IPS-20b (cell line): ENCODE results near the gene TMC1.

Experiments used
- H3K27ac ChIP-seq: one replicate; pipeline ENCODE4 v1.5.1; 2013; ENCODE audit warnings: low read length
- H3K27me3 ChIP-seq: 2 replicates; pipeline ENCODE4 v1.6.1; 2013; ENCODE audit warnings: mild to moderate bottlenecking, low read length, inconsistent platforms; ENCODE audit not compliant: insufficient read depth
- H3K36me3 ChIP-seq: 2 replicates; pipeline ENCODE4 v1.6.1; 2013; ENCODE audit warnings: low read depth, mild to moderate bottlenecking, inconsistent platforms, low read length, moderate library complexity; ENCODE audit not compliant: insufficient read depth
- H3K4me1 ChIP-seq: 2 replicates; pipeline ENCODE4 v1.6.1; 2013; ENCODE audit warnings: mild to moderate bottlenecking, control low read depth, inconsistent platforms, low read length, moderate library complexity; ENCODE audit not compliant: insufficient read depth
- H3K4me3 ChIP-seq: 2 replicates; pipeline ENCODE4 v1.5.1; 2013; ENCODE audit warnings: mild to moderate bottlenecking, low read length, inconsistent platforms
- H3K9ac ChIP-seq: 2 replicates; pipeline ENCODE4 v1.6.1; 2013; ENCODE audit warnings: low read depth, mild to moderate bottlenecking, inconsistent platforms, low read length, moderate library complexity
- H3K9me3 ChIP-seq: 2 replicates; pipeline ENCODE4 v1.6.1; 2013; ENCODE audit warnings: mild to moderate bottlenecking, low read depth, low read length, inconsistent platforms; ENCODE audit not compliant: insufficient read depth

TMC1 gene

DNA sequence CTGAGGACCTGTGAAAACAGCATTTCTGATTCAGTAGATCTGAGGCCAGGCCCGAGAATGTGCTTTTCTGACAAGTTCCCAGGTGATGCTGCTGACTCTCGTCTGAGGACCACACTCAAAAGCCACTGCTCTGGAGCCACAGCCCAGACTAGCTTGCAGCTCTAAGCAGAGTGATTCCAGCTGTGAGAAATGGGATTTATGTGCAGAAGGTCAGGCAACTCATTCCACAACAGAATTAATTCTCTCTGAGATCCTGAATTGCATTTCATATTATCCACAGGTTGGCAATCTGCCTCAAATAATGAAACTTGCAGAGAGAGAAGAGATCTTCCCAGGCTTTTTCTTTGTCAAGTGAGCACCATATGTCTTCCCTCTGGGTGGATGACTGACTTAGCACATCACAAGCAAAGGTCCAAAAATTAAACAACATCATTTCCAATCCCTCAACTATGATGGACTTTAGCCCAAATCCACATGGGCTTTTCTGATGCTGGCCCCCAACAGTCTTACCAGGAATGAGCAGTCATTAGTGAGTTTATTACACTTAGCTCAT is 291.2 kb downstream of the TMC1 start:
- H3K27me3 ChIP-seq = no peaks in the 10 kb centered on the region
- no peaks in the 10 kb centered on the region for H3K4me1 ChIP-seq
- no peak overlapping the region for H3K9ac ChIP-seq
- H3K27ac ChIP-seq = no peak overlapping the region
- H3K9me3 ChIP-seq = no peaks in the 10 kb centered on the region
- no peaks in the 10 kb centered on the region for H3K36me3 ChIP-seq
- H3K4me3 ChIP-seq = no peak overlapping the region

DNA sequence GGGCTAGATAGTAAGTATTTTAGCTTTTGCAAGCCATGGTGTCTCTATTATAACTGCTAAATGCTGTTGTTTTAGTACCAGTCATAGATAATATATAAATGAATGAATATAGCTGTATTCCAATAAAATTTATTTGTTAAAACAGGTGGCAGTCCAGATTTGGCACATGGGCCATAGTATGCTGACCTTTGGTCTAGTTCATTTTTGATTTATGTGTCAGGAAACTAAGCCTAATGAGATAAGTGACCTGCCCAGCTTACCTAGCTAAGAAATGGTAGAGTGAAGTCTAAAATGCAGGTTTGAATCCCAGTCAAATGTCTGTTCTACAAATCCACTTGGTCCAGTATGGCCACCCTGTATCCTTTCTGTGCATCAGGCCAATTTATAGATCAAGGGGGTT is 292.1 kb downstream of the TMC1 start:
- no peak overlapping the region for H3K9ac ChIP-seq
- H3K27ac ChIP-seq = no peak overlapping the region
- H3K36me3 ChIP-seq = no peaks in the 10 kb centered on the region
- H3K4me1 ChIP-seq = no peaks in the 10 kb centered on the region
- H3K27me3 ChIP-seq = no peaks in the 10 kb centered on the region
- no peaks in the 10 kb centered on the region for H3K9me3 ChIP-seq
- no peak overlapping the region for H3K4me3 ChIP-seq

DNA sequence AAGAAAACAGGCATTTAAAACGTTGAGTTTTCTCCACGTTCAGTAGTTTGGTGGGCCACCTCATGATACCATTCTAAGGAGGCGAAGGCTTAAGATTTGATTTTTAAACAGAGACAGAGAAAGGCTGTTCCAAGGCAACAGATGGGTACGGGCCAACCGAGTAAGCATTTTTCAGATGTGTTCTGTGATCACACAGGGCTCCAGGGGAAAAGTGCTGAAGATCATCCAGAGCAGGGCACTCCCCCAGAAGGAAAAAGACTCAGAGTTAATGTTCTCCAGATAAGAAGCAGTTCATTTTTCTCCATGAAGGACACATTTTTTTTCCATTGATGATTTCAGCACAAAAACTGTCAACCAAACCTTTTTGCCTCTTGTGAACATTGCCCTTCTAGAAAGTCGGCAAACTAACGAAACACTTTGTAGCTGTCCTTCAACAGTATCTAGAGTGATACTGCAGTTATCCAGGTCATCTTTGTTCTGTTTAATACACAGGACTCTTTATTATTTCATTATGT is 292.7 kb downstream of the TMC1 start:
- H3K4me3 ChIP-seq = no peak overlapping the region
- H3K36me3 ChIP-seq = no peaks in the 10 kb centered on the region
- H3K9me3 ChIP-seq = no peaks in the 10 kb centered on the region
- no peak overlapping the region for H3K27ac ChIP-seq
- no peak overlapping the region for H3K9ac ChIP-seq
- no peaks in the 10 kb centered on the region for H3K4me1 ChIP-seq
- no peaks in the 10 kb centered on the region for H3K27me3 ChIP-seq

DNA sequence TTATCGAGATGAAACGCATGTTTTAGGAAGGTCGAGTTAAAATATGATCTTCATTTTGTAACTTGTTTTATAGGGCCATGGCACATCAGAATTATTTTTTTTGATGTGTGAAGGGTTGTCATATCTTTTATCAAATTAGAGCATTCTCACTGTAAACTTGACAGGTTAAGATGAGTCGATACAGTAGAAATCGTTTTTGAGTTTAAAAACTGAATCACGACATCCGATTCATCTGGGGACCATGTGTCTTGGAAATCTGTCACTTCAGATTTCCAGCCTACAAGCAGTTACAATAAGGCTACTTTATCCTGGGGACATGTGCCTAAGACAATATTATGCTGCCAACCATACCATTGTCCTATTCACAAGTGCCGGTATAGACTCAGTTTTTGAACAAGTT is 295.3 kb downstream of the TMC1 start:
- Histone ChIP-seq H3K27ac (no peak overlapping the region), H3K4me3 (no peak overlapping the region), H3K4me1 (no peaks in the 10 kb centered on the region), H3K9me3 (no peaks in the 10 kb centered on the region), H3K36me3 (no peaks in the 10 kb centered on the region), H3K9ac (no peak overlapping the region), H3K27me3 (no peaks in the 10 kb centered on the region)

DNA sequence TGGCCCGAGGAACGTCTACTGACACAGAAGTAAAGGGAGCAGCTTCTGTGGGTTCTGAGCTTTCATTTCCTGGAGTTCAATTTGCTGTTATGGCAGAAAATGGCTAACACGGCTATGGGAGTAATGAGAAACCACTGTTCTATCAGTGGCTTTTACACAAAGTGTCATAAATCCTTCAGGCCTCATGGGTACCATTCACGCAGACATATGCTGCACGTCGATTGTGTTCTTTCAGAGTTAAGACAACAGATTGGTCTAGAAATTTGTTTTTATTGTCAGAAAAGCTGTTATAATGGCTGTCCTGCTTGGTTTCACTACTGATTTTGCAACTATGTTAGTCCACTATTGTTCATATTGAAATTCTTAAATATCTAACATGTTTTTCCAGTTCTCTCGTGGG is 296.0 kb downstream of the TMC1 start:
- no peak overlapping the region for H3K9ac ChIP-seq
- no peak overlapping the region for H3K4me3 ChIP-seq
- H3K4me1 ChIP-seq = no peaks in the 10 kb centered on the region

DNA sequence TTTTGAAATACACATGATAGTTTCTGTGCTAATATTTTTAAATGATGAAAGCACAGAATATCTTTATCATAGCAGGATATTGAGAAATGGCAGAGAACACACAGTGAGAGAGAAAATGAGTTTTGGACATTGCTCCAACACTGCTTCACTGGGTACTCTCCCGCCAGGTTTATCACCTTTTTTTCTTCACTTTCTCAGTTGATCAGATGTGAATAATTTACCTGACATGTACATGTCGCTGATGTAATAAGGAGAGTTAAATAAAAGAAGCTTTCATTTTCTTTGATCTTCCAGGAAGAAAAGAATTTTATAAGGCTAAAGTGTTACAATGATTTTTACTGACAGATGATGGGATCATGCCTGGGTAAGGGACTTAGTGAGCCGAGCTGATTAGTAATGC is 297.0 kb downstream of the TMC1 start:
- H3K9me3 ChIP-seq = no peaks in the 10 kb centered on the region
- H3K4me3 ChIP-seq = no peak overlapping the region
- H3K27me3 ChIP-seq = no peaks in the 10 kb centered on the region
- H3K4me1 ChIP-seq = no peaks in the 10 kb centered on the region
- no peak overlapping the region for H3K9ac ChIP-seq
- H3K27ac ChIP-seq = no peak overlapping the region
- H3K36me3 ChIP-seq = no peaks in the 10 kb centered on the region

More for the DNA sequence above, 296.0 kb downstream of the TMC1 start:
- no peak overlapping the region for H3K27ac ChIP-seq
- no peaks in the 10 kb centered on the region for H3K36me3 ChIP-seq
- H3K27me3 ChIP-seq = no peaks in the 10 kb centered on the region
- H3K9me3 ChIP-seq = no peaks in the 10 kb centered on the region

DNA sequence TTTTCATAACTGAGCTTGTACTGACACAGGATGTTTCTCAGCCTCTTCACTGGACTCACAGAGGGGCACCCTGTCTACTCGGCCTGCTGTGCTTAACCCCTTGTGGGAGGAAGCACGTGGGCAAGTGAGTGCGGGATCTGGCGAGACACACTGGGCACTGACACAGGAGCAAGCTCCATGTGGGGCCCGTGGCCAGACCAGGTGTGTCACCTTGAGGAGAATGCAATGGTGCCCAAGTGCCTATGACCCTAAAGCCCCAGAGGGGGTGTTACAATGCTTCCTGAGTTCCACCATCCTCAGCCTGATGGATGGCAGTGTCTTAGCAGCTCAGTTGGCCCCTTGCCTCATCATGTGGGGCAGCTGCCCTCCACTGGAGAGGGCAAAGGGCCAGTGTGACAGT is 302.6 kb downstream of the TMC1 start:
- H3K4me3 ChIP-seq = no peak overlapping the region
- H3K27ac ChIP-seq = no peak overlapping the region

DNA sequence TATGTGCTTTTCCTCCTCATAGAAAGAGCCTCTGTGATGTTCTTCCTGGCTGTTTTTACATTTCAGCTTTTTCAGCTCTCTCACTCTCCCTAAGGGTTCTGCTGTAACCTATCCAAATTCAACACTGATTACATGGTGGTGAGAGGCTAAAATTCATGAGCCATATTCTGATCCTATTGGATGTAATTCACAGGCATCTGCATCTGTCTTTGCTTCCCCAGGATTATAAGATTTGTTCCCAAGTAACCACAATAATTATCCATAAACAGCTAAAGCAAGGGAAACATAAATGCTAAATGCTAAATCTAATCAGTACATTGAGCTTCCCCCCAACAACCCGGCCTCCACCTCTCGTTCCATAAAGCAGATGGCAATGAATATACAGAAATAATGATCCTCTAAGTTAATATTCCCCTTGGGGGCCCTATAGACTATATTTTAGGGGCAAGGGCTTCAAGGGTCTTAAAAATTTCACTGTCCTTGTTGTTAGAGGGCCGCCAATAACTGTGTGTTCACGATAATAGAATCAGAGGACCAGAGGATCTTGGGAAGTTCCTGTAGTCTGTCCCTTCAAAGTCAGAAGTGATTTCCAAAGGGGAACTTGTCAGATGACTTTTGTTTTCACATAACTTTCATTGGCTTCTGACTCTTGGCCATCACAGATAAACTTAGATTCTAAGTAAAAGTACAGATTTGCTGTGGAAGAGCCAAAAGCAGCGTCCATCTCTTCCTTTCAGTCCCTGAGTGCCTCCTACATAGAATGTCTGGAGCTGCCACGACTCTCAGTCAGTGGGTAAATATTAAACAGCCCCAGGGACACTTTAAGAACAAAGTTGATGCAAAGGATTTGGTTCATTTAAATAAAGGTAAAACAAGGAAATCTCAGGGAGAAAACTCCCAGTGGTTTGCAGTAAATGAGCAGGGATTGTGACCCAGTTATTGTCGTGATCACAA is 305.9 kb downstream of the TMC1 start:
- H3K36me3 ChIP-seq = no peaks in the 10 kb centered on the region
- no peaks in the 10 kb centered on the region for H3K27me3 ChIP-seq
- H3K4me1 ChIP-seq = peaks cover 4% of the 10 kb centered on the region; the same call in 1 of the 2 replicates
- H3K9ac ChIP-seq = no peak overlapping the region
- H3K4me3 ChIP-seq = no peak overlapping the region
- no peaks in the 10 kb centered on the region for H3K9me3 ChIP-seq
- H3K27ac ChIP-seq = no peak overlapping the region

More for the DNA sequence above, 302.6 kb downstream of the TMC1 start:
- Histone ChIP-seq H3K9me3 (no peaks in the 10 kb centered on the region), H3K27me3 (no peaks in the 10 kb centered on the region), H3K9ac (no peak overlapping the region), H3K36me3 (no peaks in the 10 kb centered on the region), H3K4me1 (peaks cover 4% of the 10 kb centered on the region; the same call in 1 of the 2 replicates)

DNA sequence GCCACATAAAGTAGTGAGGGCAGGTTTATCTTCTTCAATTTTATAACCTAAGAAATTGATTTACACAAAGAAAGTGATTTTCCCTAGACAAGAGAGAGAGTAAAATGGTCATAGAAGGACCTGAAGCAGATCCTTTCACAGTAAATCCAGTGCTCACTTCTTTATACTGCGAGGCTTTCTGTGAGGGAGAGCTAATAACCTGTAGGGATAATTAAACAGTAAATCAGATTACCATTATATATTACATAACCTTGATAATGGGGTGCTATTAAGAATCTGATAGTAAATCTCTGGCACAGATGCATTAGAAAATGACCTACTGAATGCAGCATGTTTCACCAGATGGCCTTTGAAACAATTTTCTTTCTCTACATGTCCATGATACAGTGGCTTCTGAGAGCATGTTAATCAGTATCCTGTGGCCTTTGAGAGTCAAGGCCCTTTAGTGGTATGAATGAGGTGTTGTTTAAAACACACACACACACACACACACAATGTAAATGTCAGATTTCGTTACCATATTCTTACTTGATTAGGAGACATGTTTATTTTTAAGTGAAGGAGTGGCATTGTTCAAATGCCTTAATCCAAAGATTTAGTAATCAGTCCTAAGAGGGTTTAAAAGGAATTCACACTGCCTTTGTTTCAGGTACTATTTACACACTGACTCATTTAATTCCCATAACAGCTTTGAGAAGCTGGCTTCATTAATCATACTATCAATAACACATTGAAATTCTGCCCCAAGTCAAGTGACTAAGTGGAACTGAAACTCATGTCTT is 306.7 kb downstream of the TMC1 start:
- Histone ChIP-seq H3K9ac (no peak overlapping the region), H3K27me3 (no peaks in the 10 kb centered on the region), H3K4me1 (peaks cover 4% of the 10 kb centered on the region; the same call in 1 of the 2 replicates), H3K9me3 (no peaks in the 10 kb centered on the region), H3K36me3 (no peaks in the 10 kb centered on the region), H3K27ac (no peak overlapping the region), H3K4me3 (no peak overlapping the region)

DNA sequence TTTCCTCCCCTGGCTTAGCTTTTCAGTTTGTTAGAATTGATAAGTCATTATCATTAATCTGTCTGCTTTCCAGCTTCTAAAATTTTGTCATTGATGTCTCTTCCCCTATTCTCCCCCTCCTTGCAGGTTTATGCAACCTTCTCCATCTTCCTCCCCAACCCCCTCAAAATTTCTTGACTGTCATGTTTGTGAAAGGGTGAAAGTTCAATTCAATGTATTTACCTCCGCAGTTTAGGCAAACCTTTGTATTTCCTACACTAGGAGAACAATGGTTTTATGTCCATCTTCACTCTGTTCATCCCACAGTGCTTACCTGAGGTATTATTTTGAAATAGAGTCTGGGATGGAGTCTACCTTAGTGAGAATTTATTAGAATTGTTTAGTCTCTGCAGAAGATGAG is 313.6 kb downstream of the TMC1 start:
- Histone ChIP-seq H3K4me1 (peaks cover 9% of the 10 kb centered on the region; the same call in 1 of the 2 replicates), H3K27me3 (no peaks in the 10 kb centered on the region), H3K27ac (no peak overlapping the region), H3K9me3 (no peaks in the 10 kb centered on the region), H3K36me3 (no peaks in the 10 kb centered on the region), H3K9ac (no peak overlapping the region), H3K4me3 (no peak overlapping the region)

DNA sequence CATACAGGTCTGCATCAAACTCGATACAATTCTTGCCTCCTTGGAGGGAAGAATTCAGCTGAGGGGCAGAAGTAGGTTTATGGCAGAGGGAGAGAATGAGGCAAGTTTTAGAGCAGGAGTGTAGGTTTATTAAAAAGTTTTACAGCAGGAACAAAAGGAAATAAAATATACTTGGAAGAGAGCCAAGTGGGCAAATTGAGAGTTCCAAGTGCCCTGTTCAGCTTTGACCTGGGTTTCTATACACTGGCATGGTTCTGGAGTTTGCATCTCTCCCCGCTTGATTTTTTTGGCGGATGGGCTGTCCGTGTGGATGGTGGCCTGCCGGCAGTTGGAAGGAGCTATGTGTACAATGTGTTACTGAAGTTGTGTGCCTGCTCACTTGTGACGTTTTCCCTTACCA is 315.4 kb downstream of the TMC1 start:
- Histone ChIP-seq H3K27ac (no peak overlapping the region), H3K4me3 (no peak overlapping the region), H3K9me3 (no peaks in the 10 kb centered on the region), H3K9ac (no peak overlapping the region), H3K27me3 (no peaks in the 10 kb centered on the region), H3K4me1 (peaks cover 9% of the 10 kb centered on the region; the same call in 1 of the 2 replicates), H3K36me3 (no peaks in the 10 kb centered on the region)
